ENCODE results near the gene COL9A2.
A peak's percentile ranks its signal among the peaks of the same experiment; 100 is the strongest.

The COL9A2 gene

GRCh38 chr1:40301541-40302299 lies 15.4 kb downstream of the COL9A2 start:
- Mint-ChIP-seq H3K4me3 (no peak overlapping the region), H3K9me3 (ENCODE audit: low read depth) (no peaks in the 10 kb centered on the region), H3K27ac (no peak overlapping the region), H3K4me1 (ENCODE audit: low read depth) (no peaks in the 10 kb centered on the region), H3K36me3 (no peaks in the 10 kb centered on the region), H3K27me3 (no peaks in the 10 kb centered on the region)

- no peak overlapping the region for H3K4me3 Mint-ChIP-seq
- H3K27me3 Mint-ChIP-seq: no peaks in the 10 kb centered on the region
- H3K27ac Mint-ChIP-seq: no peak overlapping the region
- H3K4me1 Mint-ChIP-seq (ENCODE audit: low read depth): no peaks in the 10 kb centered on the region
- H3K9me3 Mint-ChIP-seq (ENCODE audit: low read depth): no peaks in the 10 kb centered on the region
- no peaks in the 10 kb centered on the region for H3K36me3 Mint-ChIP-seq
Measured at GRCh38 chr1:40301066-40301465, 16.0 kb downstream of the COL9A2 start.

- Mint-ChIP-seq H3K4me1 (ENCODE audit: low read depth) (no peaks in the 10 kb centered on the region), H3K27ac (no peak overlapping the region), H3K36me3 (no peaks in the 10 kb centered on the region), H3K4me3 (no peak overlapping the region), H3K27me3 (no peaks in the 10 kb centered on the region), H3K9me3 (ENCODE audit: low read depth) (no peaks in the 10 kb centered on the region)
Measured at GRCh38 chr1:40300651-40301050, 16.4 kb downstream of the COL9A2 start.

GRCh38 chr1:40300249-40300567 lies 16.9 kb downstream of the COL9A2 start:
- H3K27me3 Mint-ChIP-seq: no peaks in the 10 kb centered on the region
- H3K4me1 Mint-ChIP-seq (ENCODE audit: low read depth): no peaks in the 10 kb centered on the region
- no peak overlapping the region for H3K27ac Mint-ChIP-seq
- H3K9me3 Mint-ChIP-seq (ENCODE audit: low read depth): no peaks in the 10 kb centered on the region
- H3K4me3 Mint-ChIP-seq: no peak overlapping the region
- H3K36me3 Mint-ChIP-seq: no peaks in the 10 kb centered on the region

GRCh38 chr1:40299366-40300248 lies 17.5 kb downstream of the COL9A2 start:
- no peak overlapping the region for H3K4me3 Mint-ChIP-seq
- no peaks in the 10 kb centered on the region for H3K36me3 Mint-ChIP-seq
- H3K4me1 Mint-ChIP-seq (ENCODE audit: low read depth): no peaks in the 10 kb centered on the region
- H3K27me3 Mint-ChIP-seq: no peaks in the 10 kb centered on the region
- H3K9me3 Mint-ChIP-seq (ENCODE audit: low read depth): no peaks in the 10 kb centered on the region
- no peak overlapping the region for H3K27ac Mint-ChIP-seq

GRCh38 chr1:40291293-40291692 lies 25.8 kb downstream of the COL9A2 start:
- Mint-ChIP-seq H3K27me3 (no peaks in the 10 kb centered on the region), H3K9me3 (ENCODE audit: low read depth) (no peaks in the 10 kb centered on the region), H3K36me3 (peaks cover 10% of the 10 kb centered on the region), H3K27ac (no peak overlapping the region), H3K4me3 (no peak overlapping the region), H3K4me1 (ENCODE audit: low read depth) (no peaks in the 10 kb centered on the region)

- Mint-ChIP-seq H3K27me3 (no peaks in the 10 kb centered on the region), H3K27ac (no peak overlapping the region), H3K36me3 (peaks cover 4% of the 10 kb centered on the region), H3K4me1 (ENCODE audit: low read depth) (peaks cover 2% of the 10 kb centered on the region), H3K9me3 (ENCODE audit: low read depth) (no peaks in the 10 kb centered on the region), H3K4me3 (no peak overlapping the region)
Measured at GRCh38 chr1:40281853-40282252, 35.2 kb downstream of the COL9A2 start.

- no peaks in the 10 kb centered on the region for H3K27me3 Mint-ChIP-seq
- no peak overlapping the region for H3K4me3 Mint-ChIP-seq
- peak overlapping the region; percentile 8 for H3K27ac Mint-ChIP-seq
- no peaks in the 10 kb centered on the region for H3K9me3 Mint-ChIP-seq (ENCODE audit: low read depth)
- no peaks in the 10 kb centered on the region for H3K4me1 Mint-ChIP-seq (ENCODE audit: low read depth)
- peaks cover 5% of the 10 kb centered on the region for H3K36me3 Mint-ChIP-seq
Measured at GRCh38 chr1:40276122-40276521, 41.0 kb downstream of the COL9A2 start.

GRCh38 chr1:40274331-40274730 lies 42.8 kb downstream of the COL9A2 start:
- peaks cover 11% of the 10 kb centered on the region for H3K4me1 Mint-ChIP-seq (ENCODE audit: low read depth)
- H3K27me3 Mint-ChIP-seq: no peaks in the 10 kb centered on the region
- H3K36me3 Mint-ChIP-seq: peaks cover 15% of the 10 kb centered on the region
- H3K27ac Mint-ChIP-seq: peak overlapping the region; percentile 18
- no peak overlapping the region for H3K4me3 Mint-ChIP-seq
- no peaks in the 10 kb centered on the region for H3K9me3 Mint-ChIP-seq (ENCODE audit: low read depth)

GRCh38 chr1:40273547-40274166 lies 43.4 kb downstream of the COL9A2 start:
- no peak overlapping the region for H3K4me3 Mint-ChIP-seq
- H3K27me3 Mint-ChIP-seq: no peaks in the 10 kb centered on the region
- no peaks in the 10 kb centered on the region for H3K9me3 Mint-ChIP-seq (ENCODE audit: low read depth)
- peaks cover 11% of the 10 kb centered on the region for H3K4me1 Mint-ChIP-seq (ENCODE audit: low read depth)
- H3K27ac Mint-ChIP-seq: no peak overlapping the region
- peaks cover 15% of the 10 kb centered on the region for H3K36me3 Mint-ChIP-seq

GRCh38 chr1:40272653-40273213 lies 44.4 kb downstream of the COL9A2 start:
- H3K4me1 Mint-ChIP-seq (ENCODE audit: low read depth): peaks cover 11% of the 10 kb centered on the region
- no peak overlapping the region for H3K27ac Mint-ChIP-seq
- H3K9me3 Mint-ChIP-seq (ENCODE audit: low read depth): no peaks in the 10 kb centered on the region
- H3K36me3 Mint-ChIP-seq: peaks cover 16% of the 10 kb centered on the region
- H3K4me3 Mint-ChIP-seq: no peak overlapping the region
- H3K27me3 Mint-ChIP-seq: no peaks in the 10 kb centered on the region

GRCh38 chr1:40270152-40270834 lies 46.8 kb downstream of the COL9A2 start:
- peak overlapping the region; percentile 79 for H3K27ac Mint-ChIP-seq
- no peaks in the 10 kb centered on the region for H3K9me3 Mint-ChIP-seq (ENCODE audit: low read depth)
- H3K4me1 Mint-ChIP-seq (ENCODE audit: low read depth): peaks cover 22% of the 10 kb centered on the region
- peaks cover 19% of the 10 kb centered on the region for H3K36me3 Mint-ChIP-seq
- no peak overlapping the region for H3K4me3 Mint-ChIP-seq
- H3K27me3 Mint-ChIP-seq: no peaks in the 10 kb centered on the region

- Mint-ChIP-seq H3K9me3 (ENCODE audit: low read depth) (no peaks in the 10 kb centered on the region), H3K27ac (no peak overlapping the region), H3K4me1 (ENCODE audit: low read depth) (peaks cover 39% of the 10 kb centered on the region), H3K4me3 (no peak overlapping the region), H3K27me3 (no peaks in the 10 kb centered on the region), H3K36me3 (peaks cover 18% of the 10 kb centered on the region)
Measured at GRCh38 chr1:40268211-40268610, 48.9 kb downstream of the COL9A2 start.

GRCh38 chr1:40267767-40268187 lies 49.3 kb downstream of the COL9A2 start:
- no peak overlapping the region for H3K4me3 Mint-ChIP-seq
- peaks cover 44% of the 10 kb centered on the region for H3K4me1 Mint-ChIP-seq (ENCODE audit: low read depth)
- no peak overlapping the region for H3K27ac Mint-ChIP-seq
- H3K36me3 Mint-ChIP-seq: peaks cover 19% of the 10 kb centered on the region
- H3K27me3 Mint-ChIP-seq: no peaks in the 10 kb centered on the region
- no peaks in the 10 kb centered on the region for H3K9me3 Mint-ChIP-seq (ENCODE audit: low read depth)

Data from activated naive CD8-positive, alpha-beta T cell (primary cell).